Measurements from ENCODE around the gene AP2A1.

AP2A1 gene

GRCh38 chr19:49844138-49845095 is 77.6 kb downstream of the AP2A1 start:
- DNase-seq, result no peak

DNA sequence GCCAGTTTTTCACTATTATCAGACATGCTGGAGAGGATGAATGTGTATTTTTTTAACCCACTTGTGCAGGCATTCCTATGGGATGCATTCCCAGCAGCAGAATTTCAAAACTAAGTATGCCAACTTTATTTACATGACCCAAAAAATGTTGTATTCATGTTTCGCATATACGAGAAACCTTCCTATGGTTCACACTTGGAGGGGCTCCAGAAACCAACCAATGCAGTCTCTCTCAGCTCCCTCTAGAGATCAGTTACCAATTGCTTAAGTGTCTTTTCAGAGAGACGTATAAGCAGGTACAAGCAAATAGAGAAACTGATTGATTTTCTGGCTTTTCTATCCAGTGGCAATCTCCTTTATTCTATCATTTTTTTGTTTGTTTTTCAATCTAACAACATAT is 78.6 kb downstream of the AP2A1 start:
- peak; percentile 14 for DNase-seq

DNA sequence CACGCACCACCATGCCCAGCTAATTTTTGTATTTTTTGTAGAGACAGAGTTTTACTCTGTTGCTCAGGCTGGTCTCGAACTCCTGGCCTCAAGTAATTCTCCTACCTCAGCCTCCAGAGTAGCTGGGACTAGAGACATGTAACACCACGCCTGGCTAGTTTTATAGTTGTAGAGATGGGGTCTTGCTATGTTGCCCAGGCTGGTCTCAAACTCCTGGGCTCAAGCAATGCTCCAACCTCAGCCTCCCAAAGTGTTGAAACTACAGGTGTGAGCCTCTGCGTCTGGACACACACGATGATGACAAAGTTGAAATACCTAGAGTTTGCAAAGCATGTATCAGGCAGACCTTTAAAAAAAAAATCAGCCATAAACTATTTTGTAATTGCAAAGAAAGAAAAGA is 79.6 kb downstream of the AP2A1 start:
- DNase-seq, result no peak

DNA sequence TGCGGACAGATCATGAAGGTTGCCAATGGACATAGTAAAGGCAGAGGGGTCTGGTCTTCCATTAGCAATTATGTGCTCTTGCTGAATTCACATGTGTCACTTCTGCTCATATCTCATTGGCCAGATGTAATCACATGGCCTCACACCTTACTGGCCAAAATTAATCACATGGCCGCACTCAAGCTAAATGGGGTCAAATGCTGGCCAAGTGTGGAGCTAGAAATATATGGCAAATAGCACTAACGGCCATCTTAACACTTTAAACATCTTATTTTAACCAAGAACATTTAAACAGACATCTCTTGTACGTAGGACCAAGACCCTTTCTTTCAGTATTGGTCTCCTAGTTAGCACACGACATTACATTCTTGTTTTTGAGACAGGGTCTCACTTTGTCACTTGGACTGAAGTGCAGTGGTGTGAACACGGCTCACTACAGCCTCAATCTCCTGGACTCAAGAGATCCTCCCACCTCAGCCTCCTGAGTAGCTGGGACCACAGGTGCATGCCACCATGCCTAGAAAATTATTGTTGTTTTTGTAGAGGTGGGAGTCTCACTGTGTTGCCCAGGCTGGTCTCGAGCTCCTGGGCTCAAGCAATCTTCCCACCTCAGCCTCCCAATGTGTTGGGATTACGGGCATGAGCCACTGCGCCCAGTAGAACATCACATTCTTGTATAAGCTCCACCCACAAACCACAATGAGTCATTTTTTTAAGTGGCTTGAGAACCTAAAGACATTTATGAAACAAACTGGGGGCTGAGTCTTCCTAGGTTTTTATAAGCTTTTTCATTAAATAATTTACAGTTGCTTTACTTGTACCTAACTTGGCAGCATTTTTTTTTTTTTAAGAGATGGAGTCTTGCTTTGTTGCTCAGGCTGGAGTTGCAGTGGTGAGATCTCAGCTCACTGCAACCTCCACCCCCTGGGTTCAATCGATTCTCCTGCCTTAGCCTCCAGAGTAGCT is 81.2 kb downstream of the AP2A1 start:
- no peak for DNase-seq

DNA sequence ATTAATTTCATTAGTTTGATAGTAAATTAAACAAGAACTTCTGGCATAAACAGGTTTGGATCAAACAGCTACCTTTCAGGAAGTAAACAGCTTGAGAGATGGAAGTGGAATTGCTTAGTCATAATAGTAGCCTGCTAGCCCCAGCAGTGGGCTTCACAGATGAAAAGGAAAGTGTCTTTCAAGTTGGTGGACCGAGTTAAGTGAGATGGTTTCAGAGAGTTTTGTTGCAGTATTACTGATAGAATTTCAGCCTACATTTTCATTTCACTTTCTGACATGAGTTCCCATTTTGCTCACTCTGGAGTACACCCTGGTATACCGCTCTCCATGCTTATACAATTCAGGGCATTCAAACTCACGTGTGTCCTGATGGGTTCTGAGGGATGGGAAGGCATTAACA is 82.1 kb downstream of the AP2A1 start:
- no peak for DNase-seq

DNA sequence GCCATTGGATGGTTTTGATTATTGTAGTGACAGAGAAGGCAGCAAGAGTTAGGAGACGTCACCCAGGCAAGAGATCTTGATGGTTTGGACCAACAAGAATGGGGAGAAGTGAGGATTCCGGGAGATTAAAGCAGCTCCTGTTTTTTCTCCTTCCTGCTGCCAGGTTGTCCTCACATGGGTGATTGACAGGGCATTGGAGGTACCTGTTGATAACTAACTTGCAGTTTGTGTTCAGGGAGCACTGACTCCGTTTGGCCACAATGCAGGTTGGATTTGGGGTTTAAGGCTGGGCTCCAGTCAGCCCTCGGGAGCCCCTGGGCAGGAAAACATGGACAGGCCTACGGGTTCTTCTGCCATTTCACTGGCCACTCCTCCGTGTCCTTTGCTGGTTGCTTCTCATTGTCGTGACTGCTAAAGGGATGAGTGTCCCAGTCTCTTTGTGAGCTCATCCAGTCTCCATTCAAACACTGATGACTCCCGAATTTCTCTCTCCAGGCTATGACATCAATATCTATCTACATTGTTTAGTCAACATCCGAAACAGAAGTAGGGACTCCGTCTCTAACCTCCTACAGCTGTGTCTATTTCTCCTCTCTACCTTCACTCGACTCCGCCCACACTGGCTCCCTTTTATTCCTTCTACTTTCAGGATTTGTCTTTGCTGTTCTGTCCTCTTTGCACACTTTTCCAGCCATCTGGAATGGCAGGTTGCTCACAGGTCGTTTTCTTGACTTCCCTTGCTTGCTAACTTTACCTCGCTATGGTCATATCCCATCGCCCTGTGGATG is 82.8 kb downstream of the AP2A1 start:
- DNase-seq, result no peak

- no peak for DNase-seq
Observed at GRCh38 chr19:49850221-49850486, 83.4 kb downstream of the AP2A1 start.

- peak; percentile 97 for DNase-seq
Observed at GRCh38 chr19:49850487-49851342, 83.9 kb downstream of the AP2A1 start, which contains the start of gene PTOV1. TSS of gene PTOV1 (plus strand) at chr19:49851159.

DNA sequence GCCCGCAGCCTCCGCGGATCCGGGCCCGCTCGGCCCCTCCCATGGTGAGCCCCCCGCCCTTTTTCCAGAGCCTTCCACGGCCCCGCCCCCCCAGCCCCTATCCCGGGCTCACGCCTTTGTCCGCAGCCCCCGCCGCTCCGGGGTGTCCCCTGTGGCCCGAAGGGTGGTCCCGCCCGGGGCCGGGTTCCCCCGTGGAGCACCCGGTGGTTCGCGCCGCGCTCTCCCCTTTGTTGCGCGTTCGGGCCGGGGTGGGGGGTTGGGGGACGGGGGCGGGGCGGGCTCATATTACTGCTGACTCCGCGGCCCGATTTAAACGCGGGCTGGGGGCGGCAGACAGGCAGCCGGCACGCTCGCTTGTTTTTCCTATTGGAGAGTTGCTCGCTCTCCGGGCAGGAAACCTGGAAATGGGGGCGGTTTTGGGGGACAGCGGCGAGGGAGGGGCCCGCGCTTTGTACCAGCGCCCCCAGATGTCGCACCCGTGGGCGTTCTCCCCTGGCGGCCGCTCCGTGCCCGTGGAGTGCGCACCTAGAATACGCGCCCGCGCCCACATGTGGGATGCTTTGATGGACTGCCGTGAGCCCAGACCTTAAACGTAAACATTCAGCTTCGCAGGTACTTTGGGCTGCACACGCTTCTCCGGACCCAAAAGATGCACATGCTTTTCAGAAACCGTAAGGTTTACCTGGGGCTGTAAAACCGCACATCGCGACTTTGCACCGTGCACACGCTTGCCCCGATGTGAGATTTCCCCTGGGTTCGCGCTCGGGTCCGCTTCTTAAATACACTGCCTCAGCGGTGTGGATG is 84.9 kb downstream of the AP2A1 start:
- DNase-seq, result peak; percentile 85

DNA sequence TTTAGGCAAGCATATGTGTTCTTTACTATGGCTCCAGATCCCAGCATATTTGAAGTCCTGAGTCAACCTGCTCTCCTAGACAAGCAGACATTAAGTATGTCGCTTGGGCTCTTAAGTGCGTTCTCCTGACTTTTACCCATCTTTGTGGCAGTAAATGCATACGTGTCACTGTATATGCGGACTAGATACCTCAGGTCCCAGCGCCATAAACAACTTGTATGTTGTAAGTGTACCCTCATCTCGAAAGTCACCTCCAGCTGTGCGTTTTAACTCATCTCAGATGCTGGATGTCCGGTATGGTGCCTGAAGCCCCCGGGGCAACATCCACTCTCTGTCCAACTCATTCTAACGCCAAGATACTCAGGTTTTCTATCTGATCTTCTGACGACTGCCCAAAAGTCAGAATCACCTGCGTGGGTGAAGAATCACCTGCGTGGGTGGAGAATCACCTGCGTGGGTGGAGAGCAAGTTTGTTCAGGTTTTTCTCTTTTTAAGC is 85.9 kb downstream of the AP2A1 start:
- DNase-seq, result no peak

DNA sequence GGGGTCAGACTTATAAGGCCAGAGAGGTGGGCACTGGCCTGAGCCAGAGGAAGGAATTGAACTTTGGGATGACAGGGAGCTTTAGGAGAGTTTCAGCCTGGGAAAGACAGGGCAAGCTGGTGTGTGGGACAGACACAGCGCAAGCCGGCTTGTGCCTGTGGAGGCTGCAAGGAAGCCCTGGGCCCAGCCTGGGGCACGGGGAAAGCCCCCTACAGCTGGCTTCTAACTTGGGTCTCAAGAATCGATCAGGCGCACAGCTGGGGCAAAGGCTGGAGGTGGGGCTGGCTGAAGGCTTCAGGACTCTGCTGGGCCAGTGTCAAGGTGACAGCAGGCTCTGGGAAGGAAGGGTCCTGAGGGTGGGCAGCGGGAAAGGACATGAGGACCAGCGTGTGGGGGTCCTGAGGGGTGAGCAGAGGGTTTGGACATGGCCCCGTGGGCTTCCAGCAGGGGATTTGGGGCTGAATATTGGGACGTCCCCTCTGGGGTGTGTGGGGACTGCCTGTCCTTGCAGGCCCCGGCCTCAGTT is 87.1 kb downstream of the AP2A1 start:
- DNase-seq, result no peak

DNA sequence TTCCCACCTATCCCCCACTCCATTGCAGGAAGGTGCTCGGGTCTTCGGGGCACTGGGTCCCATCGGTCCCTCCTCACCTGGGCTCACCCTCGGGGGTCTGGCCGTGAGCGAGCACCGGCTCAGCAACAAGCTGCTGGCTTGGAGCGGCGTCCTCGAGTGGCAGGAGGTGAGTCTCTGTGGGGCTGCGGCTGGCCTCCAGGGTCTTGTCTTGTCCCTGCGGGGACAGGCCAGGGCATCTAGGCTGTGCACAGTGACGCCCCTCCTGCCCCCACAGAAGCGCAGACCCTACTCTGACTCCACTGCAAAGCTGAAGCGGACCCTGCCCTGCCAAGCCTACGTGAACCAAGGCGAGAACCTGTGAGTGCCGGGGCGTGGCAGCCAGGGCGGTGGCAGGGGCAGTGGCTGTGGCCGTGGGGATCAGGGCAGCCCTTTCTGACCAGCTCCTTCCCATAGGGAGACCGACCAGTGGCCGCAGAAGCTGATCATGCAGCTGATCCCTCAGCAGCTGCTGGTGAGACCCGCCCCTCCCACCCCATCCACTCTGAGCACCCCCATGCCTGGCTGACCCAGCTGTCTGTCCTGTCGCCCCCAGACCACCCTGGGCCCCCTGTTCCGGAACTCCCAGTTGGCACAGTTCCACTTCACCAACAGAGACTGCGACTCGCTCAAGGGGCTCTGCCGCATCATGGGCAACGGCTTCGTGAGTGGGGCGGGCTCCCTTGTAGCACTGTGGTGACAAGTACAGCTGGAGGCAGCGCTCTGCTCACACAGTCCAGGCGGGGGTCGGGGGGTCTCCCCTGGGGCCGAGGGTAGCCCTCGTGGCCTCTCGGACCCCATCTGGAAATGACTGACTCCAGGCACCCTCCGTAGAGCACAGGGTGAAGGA is 87.8 kb downstream of the AP2A1 start:
- no peak for DNase-seq

GRCh38 chr19:49855277-49855675 is 88.5 kb downstream of the AP2A1 start:
- DNase-seq, result no peak

DNA sequence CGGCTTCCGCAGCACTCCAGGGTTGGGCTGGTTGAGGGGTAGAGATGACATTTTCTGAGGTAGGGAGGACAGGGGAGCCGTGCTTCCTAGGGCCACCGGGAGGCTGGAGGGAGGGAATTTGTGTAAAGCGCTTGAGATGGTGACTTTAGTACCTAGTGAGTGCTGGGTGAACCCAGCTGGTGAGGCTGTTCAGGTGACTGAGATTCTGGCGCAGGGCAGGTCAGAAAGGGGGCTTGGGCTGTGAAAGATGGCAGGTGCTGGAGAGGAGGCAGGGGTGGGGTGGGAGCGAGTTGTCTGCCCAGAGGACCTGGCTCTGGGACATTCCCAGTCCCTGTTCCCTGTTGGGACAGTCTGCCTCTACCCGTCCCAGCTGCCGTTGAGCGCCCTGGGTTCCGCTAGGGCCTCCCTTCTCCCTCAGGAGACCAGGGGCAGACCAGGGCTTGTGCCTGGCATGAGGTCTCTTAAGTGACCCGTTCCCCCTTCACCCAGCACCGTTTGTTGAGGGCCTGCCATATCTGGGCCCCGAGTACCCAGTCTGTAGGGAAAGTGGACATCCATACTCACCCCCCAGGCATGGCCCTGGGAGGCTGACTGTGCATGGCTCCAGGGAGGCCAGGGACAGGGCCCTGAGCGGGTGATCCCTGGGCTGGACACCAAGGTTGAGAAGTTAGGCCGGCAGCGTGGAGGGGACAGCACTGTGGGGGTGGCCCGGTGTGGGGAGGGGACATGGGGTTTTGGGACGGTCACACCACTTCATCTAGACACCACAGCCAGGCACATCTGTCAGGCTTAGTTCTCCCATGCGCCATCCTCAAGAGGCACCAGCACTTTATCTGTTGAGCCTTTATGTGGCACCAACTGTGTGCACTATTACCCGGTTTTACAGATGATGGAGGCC is 89.1 kb downstream of the AP2A1 start:
- DNase-seq, result peak; percentile 29

- DNase-seq, result no peak
Observed at GRCh38 chr19:49856574-49857021, 89.8 kb downstream of the AP2A1 start.
